Calu3 (cell line): ENCODE measurements around the gene ATF7IP. TPM values are rescaled to one million over a fixed set of nuclear protein-coding genes. Genes with fewer than 3 reads are reported as not detected.

Experiments
- BruUV-seq: library from RNA; stranded (reverse); fragments of 400-500 nt; replicated peaks from 2 replicates; lab custom pipeline; 2021; lab: Mats Ljungman, UMichigan
- CTCF ChIA-PET: fragments of 300-600 bp; sonication (Branson Sonifier 250); formaldehyde crosslinking; loops from one replicate; lab custom pipeline; 2022; ENCODE audit warnings: antibody characterized with exemption; lab: Charles Lee
- DNase-seq: peaks from one replicate; pipeline ENCODE4 v3.0.0; 2022
- H3K27ac Mint-ChIP-seq: one replicate; pipeline ENCODE4 v1.8.0; 2022; ENCODE audit warnings: mixed read lengths; ENCODE audit not compliant: unreplicated experiment
- H3K27me3 Mint-ChIP-seq: one replicate; pipeline ENCODE4 v1.8.0; 2022; ENCODE audit warnings: mixed read lengths; ENCODE audit not compliant: unreplicated experiment
- H3K36me3 Mint-ChIP-seq: one replicate; pipeline ENCODE4 v1.8.0; 2022; ENCODE audit warnings: mild to moderate bottlenecking, moderate library complexity, mixed read lengths; ENCODE audit not compliant: insufficient read depth, unreplicated experiment
- H3K4me1 Mint-ChIP-seq: one replicate; pipeline ENCODE4 v1.8.0; 2022; ENCODE audit warnings: mild to moderate bottlenecking, low read depth, mixed read lengths; ENCODE audit not compliant: unreplicated experiment
- H3K4me3 Mint-ChIP-seq: one replicate; pipeline ENCODE4 v1.8.0; 2022; ENCODE audit warnings: mild to moderate bottlenecking, low read depth, moderate library complexity, mixed read lengths; ENCODE audit not compliant: unreplicated experiment
- H3K9me3 Mint-ChIP-seq: one replicate; pipeline ENCODE4 v1.8.0; 2022; ENCODE audit warnings: low read depth, mixed read lengths; ENCODE audit not compliant: unreplicated experiment
- CTCF ChIP-seq: fragments of 200-600 bp; IDR thresholded peaks from one replicate; pipeline ENCODE4 v1.8.0; 2022; ENCODE audit warnings: antibody characterized with exemption; ENCODE audit not compliant: unreplicated experiment
- intact Hi-C: fragments of 100-400 bp; cut with micrococcal nuclease; formaldehyde crosslinking; loops from one replicate; pipeline ENCODE4 v1.10.0; 2022; ENCODE audit not compliant: unreplicated experiment
- total RNA-seq: library from RNA; stranded (reverse); gene quantifications from 2 replicates; pipeline ENCODE4 v1.2.3, GENCODE V29; 2022

Gene ATF7IP
- total RNA-seq, 1 experiment from 2014 or later = 72.7 TPM

- CTCF ChIA-PET = no interaction called here
- no peak for DNase-seq
- H3K27ac Mint-ChIP-seq = no peak overlapping the region
- intact Hi-C loops = loop anchor here (2.0 to 5.0 kb wide), 2 partner anchors 25 to 182 kb away; no protein-coding TSS in a partner anchor
- peaks cover 16% of the 10 kb centered on the region for H3K4me1 Mint-ChIP-seq
- TF ChIP-seq CTCF = no peak
- peaks cover 34% of the 10 kb centered on the region for H3K36me3 Mint-ChIP-seq
- BruUV-seq = no TSS peak
- no peaks in the 10 kb centered on the region for H3K9me3 Mint-ChIP-seq
- no peaks in the 10 kb centered on the region for H3K27me3 Mint-ChIP-seq
- H3K4me3 Mint-ChIP-seq = no peak overlapping the region
Measured at GRCh38 chr12:14369311-14369710, 3.8 kb downstream of the ATF7IP start.

GRCh38 chr12:14373217-14373616 lies 7.7 kb downstream of the ATF7IP start:
- H3K4me3 Mint-ChIP-seq = no peak overlapping the region
- H3K4me1 Mint-ChIP-seq = peaks cover 23% of the 10 kb centered on the region
- no peak for TF ChIP-seq CTCF
- H3K9me3 Mint-ChIP-seq = no peaks in the 10 kb centered on the region
- intact Hi-C loops = no loop called here
- no peak for DNase-seq
- no peak overlapping the region for H3K27ac Mint-ChIP-seq
- no peaks in the 10 kb centered on the region for H3K27me3 Mint-ChIP-seq
- no TSS peak for BruUV-seq
- CTCF ChIA-PET = interaction anchor here (1.1 to 1.2 kb wide), 2 partner anchors 21 to 116 kb away, joined by 3 to 4 read pairs; no protein-coding TSS in a partner anchor
- peaks cover 12% of the 10 kb centered on the region for H3K36me3 Mint-ChIP-seq

GRCh38 chr12:14379508-14379907 lies 14.0 kb downstream of the ATF7IP start:
- peaks cover 17% of the 10 kb centered on the region for H3K36me3 Mint-ChIP-seq
- H3K4me1 Mint-ChIP-seq = peaks cover 22% of the 10 kb centered on the region
- no TSS peak for BruUV-seq

GRCh38 chr12:14384783-14385638 lies 19.5 kb downstream of the ATF7IP start:
- TF ChIP-seq CTCF = no peak
- BruUV-seq = no TSS peak
- Mint-ChIP-seq H3K27me3 (no peaks in the 10 kb centered on the region), H3K9me3 (peaks cover 3% of the 10 kb centered on the region), H3K4me3 (peak overlapping the region; percentile 64), H3K27ac (peak overlapping the region; percentile 84), H3K4me1 (peaks cover 15% of the 10 kb centered on the region), H3K36me3 (peaks cover 9% of the 10 kb centered on the region)
- CTCF ChIA-PET = interaction anchor here (2.1 kb wide), 1 partner anchor 9 kb away, joined by 9 read pairs; no protein-coding TSS in a partner anchor
- peak; percentile 65 for DNase-seq
- intact Hi-C loops = loop anchor here (1.0 to 10.0 kb wide), 4 partner anchors 9 to 180 kb away; partner anchors contain the start of gene PLBD1

More at GRCh38 chr12:14379508-14379907, 14.0 kb downstream of the ATF7IP start:
- peaks cover 10% of the 10 kb centered on the region for H3K9me3 Mint-ChIP-seq
- CTCF ChIA-PET = no interaction called here
- no peak for TF ChIP-seq CTCF
- intact Hi-C loops = no loop called here
- H3K27me3 Mint-ChIP-seq = no peaks in the 10 kb centered on the region
- no peak for DNase-seq
- no peak overlapping the region for H3K4me3 Mint-ChIP-seq
- H3K27ac Mint-ChIP-seq = peak overlapping the region; percentile 25
